ENCODE data around the gene CEND1. TPM values are rescaled to one million over a fixed set of nuclear protein-coding genes. Genes with fewer than 3 reads are reported as not detected.

Gene CEND1
- total RNA-seq, 1 experiment from 2014 or later = 0.81 TPM

DNA sequence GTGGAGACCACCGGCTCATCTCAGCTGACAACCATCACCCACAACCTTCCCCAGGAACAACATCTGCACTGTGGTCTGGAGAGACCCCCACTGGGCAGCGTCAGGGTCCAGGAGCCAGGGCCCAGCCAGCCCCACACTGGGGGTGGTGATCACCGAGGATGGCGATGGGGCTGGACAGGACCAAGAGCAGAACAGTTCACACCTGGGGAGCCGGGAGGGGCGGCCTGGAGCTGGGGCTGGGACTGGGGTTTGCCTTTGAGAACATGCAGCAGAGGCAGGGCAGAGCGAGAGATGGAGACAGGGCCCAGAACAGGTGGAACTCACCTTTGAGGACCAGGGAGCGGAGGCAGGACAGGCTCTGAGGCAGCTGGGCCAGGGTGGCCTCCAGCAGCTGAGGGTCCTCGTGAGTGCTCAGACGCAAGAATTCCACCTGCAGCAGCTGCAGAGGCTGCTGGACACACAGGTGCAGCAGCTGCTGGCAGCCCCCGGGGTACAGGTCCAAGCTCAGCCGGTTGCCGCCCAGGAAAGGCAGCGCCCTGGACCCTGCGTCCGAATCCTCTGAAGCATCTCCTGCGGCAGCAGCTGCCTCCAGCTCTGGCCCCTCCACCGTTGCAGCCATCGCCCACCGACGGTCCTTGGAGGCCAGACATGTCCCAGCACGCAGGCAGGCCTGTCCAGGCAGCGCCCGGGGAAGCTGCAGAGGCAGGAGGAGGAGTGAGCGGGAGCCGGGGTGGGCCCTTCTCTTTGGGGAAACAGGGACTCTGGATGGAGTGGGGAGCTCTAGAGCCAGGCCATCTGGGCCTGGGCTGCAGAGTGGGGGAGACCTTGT is 14.1 kb upstream of the CEND1 start:
- no peak overlapping the region for H3T11ph ChIP-seq (ENCODE audit: low read length)
- WGBS (ENCODE audit: extremely low coverage, insufficient read length, low lambda C conversion rate) = no CpG with 5 or more reads among the region's 26 CpGs
- H3K9me3 ChIP-seq (ENCODE audit: control insufficient read depth, low read depth, low read length) = no peaks in the 10 kb centered on the region
- H3K4ac ChIP-seq (ENCODE audit: low read depth, low read length) = no peak overlapping the region
- no peak overlapping the region for H4K5ac ChIP-seq (ENCODE audit: insufficient read length, low read depth, low read length)
- H2BK12ac ChIP-seq (ENCODE audit: insufficient read length, low read depth, low read length) = no peak overlapping the region
- H3K79me1 ChIP-seq (ENCODE audit: insufficient read depth, low read depth, low read length, poor library complexity, severe bottlenecking) = no peaks in the 10 kb centered on the region
- no peak overlapping the region for H2AK5ac ChIP-seq (ENCODE audit: insufficient read length, low read length)
- no peak for DNase-seq
- no peak overlapping the region for H2BK20ac ChIP-seq (ENCODE audit: low read depth, low read length, poor library complexity, severe bottlenecking)
- no peak overlapping the region for H2BK15ac ChIP-seq (ENCODE audit: low read depth, low read length)
- TF ChIP-seq, protein P1, sequence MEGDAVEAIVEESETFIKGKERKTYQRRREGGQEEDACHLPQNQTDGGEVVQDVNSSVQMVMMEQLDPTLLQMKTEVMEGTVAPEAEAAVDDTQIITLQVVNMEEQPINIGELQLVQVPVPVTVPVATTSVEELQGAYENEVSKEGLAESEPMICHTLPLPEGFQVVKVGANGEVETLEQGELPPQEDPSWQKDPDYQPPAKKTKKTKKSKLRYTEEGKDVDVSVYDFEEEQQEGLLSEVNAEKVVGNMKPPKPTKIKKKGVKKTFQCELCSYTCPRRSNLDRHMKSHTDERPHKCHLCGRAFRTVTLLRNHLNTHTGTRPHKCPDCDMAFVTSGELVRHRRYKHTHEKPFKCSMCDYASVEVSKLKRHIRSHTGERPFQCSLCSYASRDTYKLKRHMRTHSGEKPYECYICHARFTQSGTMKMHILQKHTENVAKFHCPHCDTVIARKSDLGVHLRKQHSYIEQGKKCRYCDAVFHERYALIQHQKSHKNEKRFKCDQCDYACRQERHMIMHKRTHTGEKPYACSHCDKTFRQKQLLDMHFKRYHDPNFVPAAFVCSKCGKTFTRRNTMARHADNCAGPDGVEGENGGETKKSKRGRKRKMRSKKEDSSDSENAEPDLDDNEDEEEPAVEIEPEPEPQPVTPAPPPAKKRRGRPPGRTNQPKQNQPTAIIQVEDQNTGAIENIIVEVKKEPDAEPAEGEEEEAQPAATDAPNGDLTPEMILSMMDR (conservative IDR thresholded peaks at IDR 0.05) = no peak
- H3K27ac ChIP-seq (ENCODE audit: insufficient read length, low read depth, low read length) = no peak overlapping the region
- no peak overlapping the region for H4K91ac ChIP-seq (ENCODE audit: insufficient read length, low read depth, low read length)
- peaks cover 11% of the 10 kb centered on the region for H3K23me2 ChIP-seq (ENCODE audit: insufficient read length, low read depth, low read length, poor library complexity, severe bottlenecking)
- H2AFZ ChIP-seq (ENCODE audit: low read length) = no peak overlapping the region
- no peak overlapping the region for H3K9ac ChIP-seq (ENCODE audit: extremely low read depth, insufficient read length, low read length)
- no peak overlapping the region for H2BK5ac ChIP-seq (ENCODE audit: insufficient read length, low read length)
- no peaks in the 10 kb centered on the region for H3K27me3 ChIP-seq (ENCODE audit: insufficient read depth, low read length)
- no peak overlapping the region for H3K14ac ChIP-seq (ENCODE audit: insufficient read depth, low read length)
- H4K8ac ChIP-seq (replicated peaks; ENCODE audit: insufficient read length, low read depth, low read length) = no peak overlapping the region
- H3K18ac ChIP-seq (ENCODE audit: insufficient read length, low read depth, low read length) = no peak overlapping the region
- Mint-ChIP-seq H3K27ac (no peak overlapping the region), H3K9me3 (no peaks in the 10 kb centered on the region), H3K4me3 (peak overlapping the region; percentile 64 to 79), H3K36me3 (ENCODE audit: insufficient read depth in 1 of 3, low read depth in 3 of 3) (peaks cover 2 to 8% (median 8%) of the 10 kb centered on the region in 3 experiments; a peak in 5 of 7 replicates), H3K27me3 (ENCODE audit: low read depth) (no peaks in the 10 kb centered on the region), H3K4me1 (peaks cover 11 to 19% of the 10 kb centered on the region in 2 experiments)
- H4K20me1 ChIP-seq (ENCODE audit: control insufficient read depth, insufficient read depth, insufficient read length) = no peaks in the 10 kb centered on the region
- peak overlapping the region; percentile 56 for H3K4me2 ChIP-seq (ENCODE audit: insufficient read depth, insufficient read length, low read length)
- no peak overlapping the region for H3K23ac ChIP-seq (ENCODE audit: insufficient read length, low read depth, low read length)
- H3K56ac ChIP-seq (ENCODE audit: insufficient read length, low read depth, low read length) = no peak overlapping the region
- H2BK120ac ChIP-seq (ENCODE audit: low read depth, low read length, poor library complexity, severe bottlenecking) = no peak overlapping the region
- no peaks in the 10 kb centered on the region for H3K79me2 ChIP-seq (ENCODE audit: insufficient read depth, low read length)
- no peaks in the 10 kb centered on the region for H3K4me1 ChIP-seq (ENCODE audit: insufficient read depth, low read length)

Data from H9 (cell line).